GM19193 (cell line): ENCODE results near the gene FKBP4.
A peak's percentile ranks its signal among the peaks of the same experiment; 100 is the strongest.

ENCODE experiments used
- POLR2A ChIP-seq: IDR thresholded peaks from 4 replicates; pipeline ENCODE4 v1.6.1; 2011; ENCODE audit not compliant: insufficient read depth, insufficient read length; ENCODE audit errors: extremely low read depth

Gene FKBP4

GRCh38 chr12:2794736-2795289 is at the start of gene FKBP4:
FKBP4 (plus strand) TSS chr12:2794970; CDS start chr12:2795140, 170 bp downstream.
- TF ChIP-seq POLR2A, result peak; percentile 75

GRCh38 chr12:2745655-2746054 is 49.1 kb upstream of the FKBP4 start:
- TF ChIP-seq POLR2A, result no peak

GRCh38 chr12:2749580-2749979 is 45.2 kb upstream of the FKBP4 start:
- TF ChIP-seq POLR2A, result no peak

GRCh38 chr12:2750185-2750584 is 44.6 kb upstream of the FKBP4 start:
- no peak for TF ChIP-seq POLR2A

- no peak for TF ChIP-seq POLR2A
These were observed 43.5 kb upstream of the FKBP4 start for GRCh38 chr12:2751230-2751629.

- TF ChIP-seq POLR2A, result no peak
These were observed 43.1 kb upstream of the FKBP4 start for GRCh38 chr12:2751686-2752085.

- TF ChIP-seq POLR2A, result no peak
These were observed 41.9 kb upstream of the FKBP4 start for GRCh38 chr12:2752676-2753371.

GRCh38 chr12:2753536-2753935 is 41.2 kb upstream of the FKBP4 start:
- TF ChIP-seq POLR2A, result no peak

- no peak for TF ChIP-seq POLR2A
These were observed 40.6 kb upstream of the FKBP4 start for GRCh38 chr12:2754208-2754607.

GRCh38 chr12:2756756-2757155 is 38.0 kb upstream of the FKBP4 start:
- no peak for TF ChIP-seq POLR2A

GRCh38 chr12:2759733-2760132 is 35.0 kb upstream of the FKBP4 start:
- TF ChIP-seq POLR2A, result no peak

- no peak for TF ChIP-seq POLR2A
These were observed 30.4 kb upstream of the FKBP4 start for GRCh38 chr12:2764398-2764797.

- TF ChIP-seq POLR2A, result no peak
These were observed 29.7 kb upstream of the FKBP4 start for GRCh38 chr12:2765052-2765451.

- no peak for TF ChIP-seq POLR2A
These were observed 29.2 kb upstream of the FKBP4 start for GRCh38 chr12:2765608-2766007.

GRCh38 chr12:2768224-2768961 is 26.4 kb upstream of the FKBP4 start:
- TF ChIP-seq POLR2A, result no peak
